Activated CD4-positive, alpha-beta T cell treated with anti-CD3 and anti-CD28 coated beads for 36 hours (primary cell): ENCODE data around the gene ZFAND6. TPM values are rescaled to one million over a fixed set of nuclear protein-coding genes. Genes with fewer than 3 reads are reported as not detected.
"Not testable (repeated sequence)": the region's sequence is repeated elsewhere in the genome, so short reads cannot be mapped to it uniquely, and the experiment has no call there.

Experiments
- ATAC-seq: fragments of 200-7000 bp; cut with Tn5 transposase; one replicate; pipeline ENCODE4 v1.10.0; 2021; ENCODE audit warnings: mild to moderate bottlenecking, moderate library complexity
- CTCF ChIA-PET: fragments of 350-600 bp; sonication (Branson Sonifier 250); formaldehyde crosslinking; loops from one replicate; lab custom pipeline; 2021; ENCODE audit warnings: antibody characterized with exemption; lab: Charles Lee
- POLR2A ChIA-PET: fragments of 350-600 bp; sonication (Branson Sonifier 250); formaldehyde crosslinking; loops from one replicate; lab custom pipeline; 2021; ENCODE audit warnings: antibody characterized with exemption, inconsistent platforms; lab: Charles Lee
- DNase-seq: peaks from one replicate; pipeline ENCODE4 v3.0.0-alpha.2; 2020
- H3K27ac Mint-ChIP-seq: one replicate; pipeline ENCODE4 v1.8.0; 2021; ENCODE audit warnings: mixed read lengths
- H3K27me3 Mint-ChIP-seq: one replicate; pipeline ENCODE4 v1.8.0; 2021; ENCODE audit warnings: mixed read lengths
- H3K36me3 Mint-ChIP-seq: one replicate; pipeline ENCODE4 v1.8.0; 2021; ENCODE audit warnings: low read depth, mixed read lengths
- H3K4me1 Mint-ChIP-seq: one replicate; pipeline ENCODE4 v1.8.0; 2021; ENCODE audit warnings: mixed read lengths
- H3K4me3 Mint-ChIP-seq: one replicate; pipeline ENCODE4 v1.8.0; 2021; ENCODE audit warnings: mild to moderate bottlenecking, moderate library complexity, mixed read lengths
- H3K9me3 Mint-ChIP-seq: one replicate; pipeline ENCODE4 v1.8.0; 2021; ENCODE audit warnings: low read depth, mixed read lengths
- intact Hi-C, 2 experiments: fragments of 100-400 bp; cut with DNase I in 1 of 2; cut with micrococcal nuclease in 1 of 2; formaldehyde crosslinking; loops; one replicate each; pipeline versions ENCODE4 v1.14.2 to v1.15.1; 2022 to 2024; cut with DNase I, micrococcal nuclease
- total RNA-seq, 2 experiments: library from RNA; stranded (reverse); gene quantifications; one replicate each; pipeline ENCODE4 v1.2.3, GENCODE V29; 2021

ZFAND6 gene
- total RNA-seq, 2 experiments from 2014 or later: 30.2 to 37.2 TPM

DNA sequence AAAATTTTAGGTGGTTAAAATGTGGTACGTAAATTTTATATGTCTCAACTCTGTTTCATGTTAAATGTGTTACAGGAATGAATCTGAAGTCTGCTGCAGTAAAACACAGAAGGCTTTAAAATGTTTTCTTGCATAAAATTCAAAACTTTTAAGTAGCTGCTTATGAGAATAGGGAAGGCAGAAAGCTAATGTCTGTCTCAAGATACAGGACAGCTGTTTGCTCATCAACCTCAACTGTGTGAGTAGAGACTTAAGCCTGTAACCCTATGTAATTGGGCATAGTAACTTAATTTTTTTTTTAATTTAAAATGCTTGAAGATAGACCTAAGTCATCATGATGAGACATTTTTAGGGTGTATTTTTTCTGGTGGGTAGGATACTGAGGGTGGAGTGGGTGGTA lies 38.9 kb downstream of the ZFAND6 start:
- Mint-ChIP-seq H3K9me3 (no peaks in the 10 kb centered on the region), H3K27ac (no peak overlapping the region), H3K4me3 (no peak overlapping the region), H3K4me1 (peaks cover 40% of the 10 kb centered on the region), H3K27me3 (no peaks in the 10 kb centered on the region), H3K36me3 (peaks cover 2% of the 10 kb centered on the region)
- CTCF ChIA-PET: interaction anchor here (1.0 to 1.2 kb wide), 2 partner anchors 10 to 17 kb away, joined by 3 to 4 read pairs; no protein-coding TSS in a partner anchor
- intact Hi-C loops: no loop called here
- DNase-seq (no peak), ATAC-seq (no peak)
- POLR2A ChIA-PET: no interaction called here

GRCh38 chr15:80099241-80099640 lies 39.8 kb downstream of the ZFAND6 start:
- Mint-ChIP-seq H3K36me3 (peaks cover 3% of the 10 kb centered on the region), H3K9me3 (no peaks in the 10 kb centered on the region), H3K27ac (no peak overlapping the region), H3K27me3 (no peaks in the 10 kb centered on the region), H3K4me1 (peaks cover 33% of the 10 kb centered on the region), H3K4me3 (no peak overlapping the region)
- intact Hi-C loops: no loop called here
- CTCF ChIA-PET: interaction anchor here (1.2 kb wide), 1 partner anchor 11 kb away, joined by 4 read pairs; no protein-coding TSS in a partner anchor
- no peak for DNase-seq
- ATAC-seq: no peak
- POLR2A ChIA-PET: no interaction called here

- ATAC-seq, H3K4me3 Mint-ChIP-seq, H3K9me3 Mint-ChIP-seq, CTCF ChIA-PET, DNase-seq, H3K27me3 Mint-ChIP-seq, H3K27ac Mint-ChIP-seq, H3K36me3 Mint-ChIP-seq, POLR2A ChIA-PET, intact Hi-C loops: not testable (repeated sequence)
- peaks cover 33% of the 10 kb centered on the region for H3K4me1 Mint-ChIP-seq
These were observed 40.2 kb downstream of the ZFAND6 start for GRCh38 chr15:80099662-80100061.

- H3K36me3 Mint-ChIP-seq: peaks cover 5% of the 10 kb centered on the region
- H3K9me3 Mint-ChIP-seq: no peaks in the 10 kb centered on the region
- ChIA-PET POLR2A (no interaction called here), CTCF (no interaction called here)
- H3K4me1 Mint-ChIP-seq: peaks cover 34% of the 10 kb centered on the region
- DNase-seq: no peak
- no peak overlapping the region for H3K4me3 Mint-ChIP-seq
- H3K27ac Mint-ChIP-seq: no peak overlapping the region
- intact Hi-C loops: no loop called here
- H3K27me3 Mint-ChIP-seq: no peaks in the 10 kb centered on the region
- no peak for ATAC-seq
These were observed 40.8 kb downstream of the ZFAND6 start for GRCh38 chr15:80100247-80100646.

GRCh38 chr15:80105193-80105592 lies 45.7 kb downstream of the ZFAND6 start:
- peaks cover 45% of the 10 kb centered on the region for H3K4me1 Mint-ChIP-seq
- H3K4me3 Mint-ChIP-seq: no peak overlapping the region
- ATAC-seq: no peak
- peaks cover 5% of the 10 kb centered on the region for H3K36me3 Mint-ChIP-seq
- intact Hi-C loops: loop anchor here in 1 of 2 experiments (2.0 kb wide), 1 partner anchor 44 kb away; no protein-coding TSS in a partner anchor
- H3K9me3 Mint-ChIP-seq: no peaks in the 10 kb centered on the region
- no peak for DNase-seq
- ChIA-PET CTCF (interaction anchor here (1.2 kb wide), 1 partner anchor 24 kb away, joined by 3 read pairs; no protein-coding TSS in a partner anchor), POLR2A (no interaction called here)
- H3K27me3 Mint-ChIP-seq: no peaks in the 10 kb centered on the region
- H3K27ac Mint-ChIP-seq: no peak overlapping the region

GRCh38 chr15:80105595-80105994 lies 46.1 kb downstream of the ZFAND6 start:
- H3K9me3 Mint-ChIP-seq: no peaks in the 10 kb centered on the region
- DNase-seq (no peak), ATAC-seq (peak; percentile 97)
- CTCF ChIA-PET: interaction anchor here (1.2 kb wide), 1 partner anchor 24 kb away, joined by 3 read pairs; no protein-coding TSS in a partner anchor
- POLR2A ChIA-PET: no interaction called here
- intact Hi-C loops: loop anchor here in 1 of 2 experiments (2.0 kb wide), 1 partner anchor 45 kb away; no protein-coding TSS in a partner anchor
- peak overlapping the region; percentile 20 for H3K27ac Mint-ChIP-seq
- peaks cover 49% of the 10 kb centered on the region for H3K4me1 Mint-ChIP-seq
- no peaks in the 10 kb centered on the region for H3K27me3 Mint-ChIP-seq
- H3K4me3 Mint-ChIP-seq: no peak overlapping the region
- peaks cover 5% of the 10 kb centered on the region for H3K36me3 Mint-ChIP-seq

DNA sequence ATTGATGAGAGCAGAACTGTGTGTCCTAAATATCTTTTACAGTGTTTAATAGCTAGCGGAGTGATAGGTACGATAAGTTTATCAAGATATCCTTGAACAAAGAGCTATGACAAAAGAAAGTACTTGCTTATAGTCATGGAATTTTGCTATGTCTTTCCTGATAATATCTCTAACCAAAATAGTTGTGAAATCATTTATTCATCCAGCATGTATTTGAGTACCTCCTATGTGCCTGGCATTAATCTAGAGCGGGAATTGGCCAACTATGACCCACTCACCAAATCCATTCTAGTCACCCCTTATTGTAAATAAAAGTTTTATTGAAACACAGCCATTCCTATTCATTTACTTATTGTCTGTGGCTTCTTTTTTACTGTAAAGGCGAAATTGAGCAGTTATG lies 46.6 kb downstream of the ZFAND6 start:
- no peak overlapping the region for H3K4me3 Mint-ChIP-seq
- DNase-seq (no peak), ATAC-seq (no peak)
- peaks cover 5% of the 10 kb centered on the region for H3K36me3 Mint-ChIP-seq
- peaks cover 53% of the 10 kb centered on the region for H3K4me1 Mint-ChIP-seq
- intact Hi-C loops: no loop called here
- H3K27me3 Mint-ChIP-seq: no peaks in the 10 kb centered on the region
- no peaks in the 10 kb centered on the region for H3K9me3 Mint-ChIP-seq
- CTCF ChIA-PET: interaction anchor here (1.2 kb wide), 1 partner anchor 25 kb away, joined by 3 read pairs; no protein-coding TSS in a partner anchor
- POLR2A ChIA-PET: no interaction called here
- H3K27ac Mint-ChIP-seq: peak overlapping the region; percentile 20

GRCh38 chr15:80107204-80107603 lies 47.7 kb downstream of the ZFAND6 start:
- no peaks in the 10 kb centered on the region for H3K9me3 Mint-ChIP-seq
- H3K27ac Mint-ChIP-seq: no peak overlapping the region
- peaks cover 5% of the 10 kb centered on the region for H3K36me3 Mint-ChIP-seq
- H3K4me1 Mint-ChIP-seq: peaks cover 54% of the 10 kb centered on the region
- intact Hi-C loops: no loop called here
- ChIA-PET POLR2A (no interaction called here), CTCF (no interaction called here)
- H3K27me3 Mint-ChIP-seq: no peaks in the 10 kb centered on the region
- DNase-seq (no peak), ATAC-seq (no peak)
- no peak overlapping the region for H3K4me3 Mint-ChIP-seq

- Mint-ChIP-seq H3K4me3 (no peak overlapping the region), H3K36me3 (peaks cover 5% of the 10 kb centered on the region), H3K4me1 (peaks cover 52% of the 10 kb centered on the region), H3K27ac (no peak overlapping the region), H3K9me3 (no peaks in the 10 kb centered on the region), H3K27me3 (no peaks in the 10 kb centered on the region)
- ATAC-seq (no peak), DNase-seq (no peak)
- POLR2A ChIA-PET: no interaction called here
- CTCF ChIA-PET: no interaction called here
- intact Hi-C loops: no loop called here
These were observed 48.3 kb downstream of the ZFAND6 start for GRCh38 chr15:80107774-80108173.

DNA sequence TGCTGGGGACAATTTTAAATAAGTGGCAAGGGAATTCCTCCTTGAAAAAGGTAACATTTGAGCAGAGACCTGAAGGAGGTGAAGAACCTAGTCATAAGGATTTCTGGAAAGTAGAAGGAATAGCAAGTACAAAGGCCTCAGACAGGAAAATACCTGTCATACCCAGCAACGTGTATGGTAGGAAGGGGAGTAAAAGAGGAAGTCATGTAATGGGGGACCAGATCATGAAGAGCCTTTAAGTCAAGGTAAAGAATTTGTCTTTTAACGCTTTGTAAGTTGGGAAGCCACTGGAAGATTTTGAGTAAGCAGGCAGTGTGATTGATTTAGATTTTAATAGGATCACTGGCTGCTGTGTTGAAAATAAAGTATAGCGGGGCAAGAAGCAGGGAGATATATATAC lies 49.9 kb downstream of the ZFAND6 start:
- Mint-ChIP-seq H3K27me3 (no peaks in the 10 kb centered on the region), H3K4me3 (no peak overlapping the region), H3K9me3 (no peaks in the 10 kb centered on the region), H3K27ac (no peak overlapping the region), H3K4me1 (peaks cover 50% of the 10 kb centered on the region), H3K36me3 (peaks cover 3% of the 10 kb centered on the region)
- POLR2A ChIA-PET: no interaction called here
- ATAC-seq: no peak
- no peak for DNase-seq
- intact Hi-C loops: no loop called here
- CTCF ChIA-PET: interaction anchor here (0.7 kb wide), 1 partner anchor 259 kb away, joined by 3 read pairs; no protein-coding TSS in a partner anchor

DNA sequence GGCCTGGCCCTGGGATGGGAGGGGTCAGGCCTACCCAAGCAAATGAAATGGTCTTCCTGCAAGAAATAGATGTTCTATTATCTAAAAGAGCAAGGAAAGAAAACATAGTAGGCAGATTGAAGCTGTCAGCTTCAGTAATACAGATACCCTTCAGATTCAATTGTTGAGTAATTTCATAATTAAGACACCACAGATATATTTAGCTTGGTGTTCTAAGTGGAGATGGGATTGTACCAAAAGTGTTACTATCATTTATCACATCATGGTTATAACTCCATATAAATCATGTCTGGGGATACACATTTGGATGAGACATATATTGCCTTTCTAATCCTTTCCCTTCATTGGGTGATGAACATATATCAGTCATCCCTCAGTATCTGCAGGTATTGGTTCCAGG lies 51.4 kb downstream of the ZFAND6 start:
- ChIA-PET POLR2A (no interaction called here), CTCF (interaction anchor here (0.8 to 1.0 kb wide), 2 partner anchors 22 to 63 kb away, joined by 3 read pairs; no protein-coding TSS in a partner anchor)
- Mint-ChIP-seq H3K9me3 (no peaks in the 10 kb centered on the region), H3K27me3 (no peaks in the 10 kb centered on the region), H3K27ac (no peak overlapping the region), H3K4me1 (peaks cover 40% of the 10 kb centered on the region), H3K36me3 (peaks cover 2% of the 10 kb centered on the region), H3K4me3 (no peak overlapping the region)
- intact Hi-C loops: no loop called here
- no peak for DNase-seq
- peak; percentile 53 for ATAC-seq

- POLR2A ChIA-PET: interaction anchor here (0.5 kb wide), 1 partner anchor 29 kb away, joined by 3 read pairs; no protein-coding TSS in a partner anchor
- no peaks in the 10 kb centered on the region for H3K9me3 Mint-ChIP-seq
These were observed 54.6 kb downstream of the ZFAND6 start for GRCh38 chr15:80114114-80114513.

More at GRCh38 chr15:80114114-80114513, 54.6 kb downstream of the ZFAND6 start:
- CTCF ChIA-PET: no interaction called here
- no peak overlapping the region for H3K27ac Mint-ChIP-seq
- H3K4me1 Mint-ChIP-seq: peaks cover 32% of the 10 kb centered on the region
- DNase-seq (no peak), ATAC-seq (no peak)
- H3K36me3 Mint-ChIP-seq: peaks cover 2% of the 10 kb centered on the region
- H3K4me3 Mint-ChIP-seq: no peak overlapping the region
- no peaks in the 10 kb centered on the region for H3K27me3 Mint-ChIP-seq
- intact Hi-C loops: no loop called here
